Measurements from ENCODE around the gene MYBBP1A.

The MYBBP1A gene

DNA sequence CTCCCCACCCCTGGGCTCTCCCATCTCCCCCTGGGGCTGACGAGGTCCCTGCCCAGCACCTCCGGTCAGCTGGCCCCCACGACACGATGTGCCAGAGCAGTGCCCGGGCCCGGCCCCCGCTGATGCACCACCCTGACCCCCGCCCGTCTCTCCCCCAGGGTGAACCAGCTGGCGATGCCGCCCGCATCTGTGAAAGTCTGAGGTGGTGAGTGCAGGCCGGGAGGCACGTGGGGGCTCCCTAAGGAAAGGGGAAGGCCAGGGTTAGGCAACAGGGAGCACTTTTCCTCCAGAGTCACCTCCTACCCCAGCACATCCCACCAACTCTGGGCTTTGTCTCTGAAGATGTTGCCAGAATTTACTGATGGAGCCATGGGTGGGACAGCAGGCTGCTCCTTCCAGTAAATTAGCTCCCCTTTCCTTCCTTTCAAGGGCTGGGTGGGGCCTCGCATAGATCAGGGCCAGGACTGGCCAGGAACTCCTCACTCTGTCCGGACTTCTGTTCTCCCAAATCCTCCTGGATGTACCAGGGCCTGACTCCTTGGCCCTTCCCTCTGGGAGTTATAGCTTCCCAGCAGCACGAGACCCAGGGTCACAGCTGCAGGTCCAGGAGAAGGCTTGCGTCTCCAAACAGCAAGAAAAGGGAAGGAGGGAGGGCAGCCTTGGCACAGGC, 18.3 kb downstream of the MYBBP1A start:
- no peak for DNase-seq (ENCODE audit: low read depth in 3 of 3)

GRCh38 chr17:4536259-4536741, 18.9 kb downstream of the MYBBP1A start:
- DNase-seq (ENCODE audit: low read depth in 3 of 3): no peak

DNA sequence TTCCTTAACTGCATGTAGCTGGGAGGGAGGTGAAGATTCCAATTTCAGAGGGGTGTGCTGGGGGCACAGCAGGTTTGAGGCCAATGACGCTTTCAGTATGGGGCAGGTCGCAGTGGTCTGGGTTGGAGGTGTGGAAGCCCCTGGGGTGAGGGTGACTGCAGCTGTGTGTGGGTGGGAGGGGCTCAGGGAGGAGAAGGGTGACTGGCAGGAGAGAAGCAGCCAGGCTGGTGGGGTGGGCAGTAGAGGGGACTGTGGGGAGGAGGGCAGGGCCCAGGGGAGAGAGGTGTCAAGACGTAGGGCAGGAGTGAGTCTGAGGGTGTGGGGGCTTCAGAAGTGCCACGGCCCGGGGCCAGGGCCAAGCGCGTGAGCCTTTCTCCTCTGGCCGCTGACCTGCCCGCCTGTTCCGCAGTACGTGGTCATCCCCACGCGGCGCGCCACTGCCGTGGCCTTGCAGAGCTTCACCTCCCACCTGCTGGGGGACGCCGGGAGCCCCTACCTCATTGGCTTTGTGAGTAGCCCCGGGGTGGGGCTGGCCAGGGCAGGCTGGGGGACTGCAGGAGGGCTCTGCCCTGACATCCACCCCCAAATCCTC, 19.4 kb downstream of the MYBBP1A start:
- DNase-seq (ENCODE audit: low read depth in 3 of 3): no peak

GRCh38 chr17:4534928-4535666, 20.1 kb downstream of the MYBBP1A start:
- DNase-seq (ENCODE audit: low read depth in 3 of 3): no peak

GRCh38 chr17:4534515-4534914, 20.7 kb downstream of the MYBBP1A start:
- no peak for DNase-seq (ENCODE audit: low read depth in 3 of 3)

- no peak for DNase-seq (ENCODE audit: low read depth in 3 of 3)
Measured at GRCh38 chr17:4533523-4534504, 21.4 kb downstream of the MYBBP1A start.

DNA sequence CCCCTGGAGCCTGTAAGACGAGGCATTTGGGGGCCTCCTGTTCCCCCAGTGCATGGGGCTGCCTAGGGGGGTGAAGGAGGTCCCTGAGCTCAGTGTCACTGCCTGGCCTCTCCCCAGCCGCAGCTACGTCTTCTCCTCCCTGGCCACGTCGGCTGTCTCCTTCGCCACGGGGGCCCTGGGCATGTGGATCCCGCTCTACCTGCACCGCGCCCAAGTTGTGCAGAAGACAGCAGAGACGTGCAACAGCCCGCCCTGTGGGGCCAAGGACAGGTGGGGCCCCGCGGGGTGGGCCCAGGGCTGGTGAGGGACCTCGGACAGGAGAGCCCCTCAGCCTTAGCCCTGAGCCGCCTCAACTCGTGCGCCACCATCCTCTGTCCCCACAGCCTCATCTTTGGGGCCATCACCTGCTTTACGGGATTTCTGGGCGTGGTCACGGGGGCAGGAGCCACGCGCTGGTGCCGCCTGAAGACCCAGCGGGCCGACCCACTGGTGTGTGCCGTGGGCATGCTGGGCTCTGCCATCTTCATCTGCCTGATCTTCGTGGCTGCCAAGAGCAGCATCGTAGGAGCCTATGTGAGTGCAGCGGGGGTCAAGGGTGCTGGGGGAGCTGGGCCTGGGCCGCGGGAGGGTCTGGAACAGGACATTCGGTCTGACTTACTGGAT, 22.2 kb downstream of the MYBBP1A start:
- no peak for DNase-seq (ENCODE audit: low read depth in 3 of 3)

- no peak for DNase-seq (ENCODE audit: low read depth in 3 of 3)
Measured at GRCh38 chr17:4531988-4532736, 23.0 kb downstream of the MYBBP1A start.

GRCh38 chr17:4530799-4531730, 24.1 kb downstream of the MYBBP1A start:
- no peak for DNase-seq (ENCODE audit: low read depth in 3 of 3)

DNA sequence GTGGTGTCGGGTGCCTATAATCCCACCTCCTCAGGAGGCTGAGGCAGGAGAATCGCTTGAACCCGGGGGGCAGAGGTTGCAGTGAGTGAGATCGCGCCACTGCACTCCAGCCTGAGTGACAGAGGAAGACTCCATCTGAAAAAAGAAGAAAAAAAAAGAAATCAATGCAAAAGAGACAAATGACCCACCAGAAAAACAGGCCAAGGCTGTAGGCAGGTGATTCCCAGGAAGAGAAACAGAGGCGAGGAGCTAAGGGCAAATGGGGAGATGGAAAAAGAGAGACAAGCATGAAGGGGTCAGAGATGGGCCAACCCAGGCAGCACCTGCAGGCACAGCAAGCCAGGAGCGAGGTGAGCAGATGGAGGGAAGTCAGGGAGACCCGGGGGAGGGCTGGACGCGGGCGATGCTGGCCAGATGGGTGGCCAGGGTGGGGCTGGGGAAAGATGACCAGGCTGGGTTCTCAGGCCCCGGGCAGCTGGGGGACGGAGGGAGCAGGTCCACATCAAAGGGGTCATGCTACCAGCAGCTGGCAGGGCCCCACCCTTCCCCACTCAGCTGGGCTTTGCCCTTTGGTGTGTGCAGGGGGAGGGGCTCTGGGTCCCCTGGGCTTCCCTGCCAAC, 25.5 kb downstream of the MYBBP1A start:
- DNase-seq (ENCODE audit: low read depth in 3 of 3): no peak

DNA sequence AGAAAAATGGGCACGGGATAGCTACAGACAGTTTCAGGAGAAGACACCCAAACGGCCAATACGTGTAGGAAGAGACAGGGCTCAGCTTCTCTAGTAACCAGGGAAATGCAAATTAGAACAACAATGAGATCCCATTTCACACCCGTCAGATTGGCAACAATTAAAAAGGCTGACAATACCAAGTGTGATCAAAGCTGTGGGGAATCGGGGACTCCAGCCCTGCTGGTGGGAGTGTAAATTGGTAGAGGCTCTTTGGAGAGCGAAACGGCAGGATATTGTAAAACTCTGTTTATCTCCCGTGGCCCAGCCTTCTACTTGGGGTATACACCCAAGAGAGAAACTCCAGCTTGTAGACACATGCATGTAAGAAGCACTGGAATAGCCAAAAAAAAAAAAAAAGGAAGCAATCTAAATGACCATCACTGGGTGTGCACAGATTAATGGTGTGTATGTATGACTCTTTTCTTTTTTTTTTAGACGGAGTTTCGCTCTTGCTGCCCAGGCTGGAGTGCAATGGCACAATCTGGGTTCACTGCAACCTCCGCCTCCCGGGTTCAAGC, 27.5 kb downstream of the MYBBP1A start:
- no peak for DNase-seq (ENCODE audit: low read depth in 3 of 3)

- DNase-seq (ENCODE audit: low read depth in 3 of 3): no peak
Measured at GRCh38 chr17:4527134-4527533, 28.1 kb downstream of the MYBBP1A start.

GRCh38 chr17:4525691-4526397, 29.3 kb downstream of the MYBBP1A start:
- no peak for DNase-seq (ENCODE audit: low read depth in 3 of 3)

DNA sequence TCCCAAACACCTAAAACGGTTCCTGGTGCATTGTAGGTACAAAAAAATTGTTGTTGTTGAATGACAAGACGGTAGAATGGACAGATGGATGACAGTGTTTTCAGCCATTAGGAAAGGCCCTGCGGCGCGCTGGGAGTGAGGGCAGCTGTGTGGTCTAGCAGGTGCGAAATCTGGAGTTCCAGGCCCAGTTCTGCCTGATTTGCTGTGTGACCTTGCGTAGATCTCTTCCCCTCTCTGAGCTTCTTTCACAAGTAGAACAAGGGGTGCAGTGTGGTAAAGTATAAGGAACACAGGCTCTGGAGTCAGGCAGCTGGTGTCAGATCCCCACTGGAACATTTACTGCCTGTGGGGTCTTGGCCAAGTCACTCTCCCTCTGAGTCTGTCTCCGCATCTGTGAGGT, 31.2 kb downstream of the MYBBP1A start:
- no peak for DNase-seq (ENCODE audit: low read depth in 3 of 3)

- no peak for DNase-seq (ENCODE audit: low read depth in 3 of 3)
Measured at GRCh38 chr17:4522661-4523060, 32.5 kb downstream of the MYBBP1A start.

- DNase-seq (ENCODE audit: low read depth in 3 of 3): no peak
Measured at GRCh38 chr17:4520894-4521600, 34.1 kb downstream of the MYBBP1A start.
